GM12878 (cell line): ENCODE results near the gene PRG3. TPM values are rescaled to one million over a fixed set of nuclear protein-coding genes. Genes with fewer than 3 reads are reported as not detected.

Source experiments
- ATAC-seq: fragments of 200-7000 bp; cut with Tn5 transposase; 3 replicates; pipeline ENCODE4 v1.9.1; 2020; ENCODE audit warnings: mild to moderate bottlenecking, moderate library complexity
- BruUV-seq: library from RNA; stranded (reverse); fragments of 400-500 nt; replicated peaks from 2 replicates; lab custom pipeline; 2021; lab: Mats Ljungman, UMichigan
- CTCF ChIA-PET: fragments of 300-600 bp; sonication (Branson Sonifier 250); formaldehyde crosslinking; extraction: SDS; loops from one replicate; lab custom pipeline; 2021; ENCODE audit warnings: inconsistent platforms; lab: Yijun Ruan, JAX
- POLR2A ChIA-PET: fragments of 350-600 bp; formaldehyde crosslinking; extraction: SDS; loops from one replicate; lab custom pipeline; 2021; ENCODE audit warnings: inconsistent platforms; lab: Charles Lee
- RAD21 ChIA-PET: fragments of 300-600 bp; sonication (Branson Sonifier 250); formaldehyde crosslinking; loops from one replicate; lab custom pipeline; 2023; ENCODE audit warnings: antibody characterized with exemption; ENCODE audit not compliant: unreplicated experiment; lab: Charles Lee
- SMC1A ChIA-PET: fragments of 300-600 bp; sonication (Branson Sonifier 250); formaldehyde crosslinking; loops from one replicate; lab custom pipeline; 2023; ENCODE audit not compliant: unreplicated experiment, uncharacterized antibody; lab: Charles Lee
- DNase-seq: peaks from one replicate; pipeline ENCODE4 v3.0.0-alpha.2; 2011; ENCODE audit warnings: low read depth, low spot score
- FAIRE-seq: peaks from 3 replicates; lab custom pipeline; 2011; peaks lifted over from hg19 to GRCh38; lab: Jason Lieb, UNC
- H2AFZ ChIP-seq: 2 replicates; pipeline ENCODE4 v1.6.0; 2011; ENCODE audit warnings: low read depth, low read length, control low read depth; ENCODE audit not compliant: control insufficient read depth
- H3K27ac ChIP-seq: 2 replicates; pipeline ENCODE4 v1.5.1; 2011; ENCODE audit warnings: control low read depth; ENCODE audit not compliant: control insufficient read depth, insufficient read depth
- H3K27me3 ChIP-seq, 2 experiments: replicated peaks in 1 of 2; 2 replicates each; pipeline versions ENCODE4 v1.6.0 to v1.6.1; 2011; ENCODE audit warnings: low read length in 1 of 2; ENCODE audit not compliant: control insufficient read depth in 2 of 2, insufficient read depth in 2 of 2
- H3K36me3 ChIP-seq, 2 experiments: 2 replicates each; pipeline ENCODE4 v1.5.1; 2011; ENCODE audit warnings: low read length in 1 of 2; ENCODE audit not compliant: control insufficient read depth in 2 of 2, insufficient read depth in 2 of 2
- H3K4me1 ChIP-seq: 2 replicates; pipeline ENCODE4 v1.6.1; 2011; ENCODE audit warnings: mild to moderate bottlenecking, low read length, moderate library complexity, mixed read lengths; ENCODE audit not compliant: control insufficient read depth, insufficient read depth
- H3K4me2 ChIP-seq: 2 replicates; pipeline ENCODE4 v1.6.0; 2011; ENCODE audit warnings: control low read depth; ENCODE audit not compliant: control insufficient read depth, insufficient read depth
- H3K4me3 ChIP-seq: fragments of 200-600 bp; sonication (generic); 2 replicates; pipeline ENCODE4 v1.5.1; 2016
- H3K79me2 ChIP-seq: 2 replicates; pipeline ENCODE4 v1.6.0; 2011; ENCODE audit warnings: low read length; ENCODE audit not compliant: control insufficient read depth, insufficient read depth
- H3K9ac ChIP-seq: 2 replicates; pipeline ENCODE4 v1.8.0; 2011; ENCODE audit warnings: low read length, control low read depth, mixed read lengths; ENCODE audit not compliant: control insufficient read depth, insufficient read depth
- H3K9me3 ChIP-seq: replicated peaks from 3 replicates; pipeline ENCODE4 v1.5.1; 2011; ENCODE audit warnings: mild to moderate bottlenecking, low read length; ENCODE audit not compliant: control insufficient read depth, insufficient read depth
- H4K20me1 ChIP-seq: 2 replicates; pipeline ENCODE4 v1.6.0; 2011; ENCODE audit not compliant: control insufficient read depth, insufficient read depth
- BRCA1 ChIP-seq: IDR thresholded peaks from 2 replicates; pipeline ENCODE4 v1.6.1; 2011; ENCODE audit warnings: low read depth, low read length, improper control_type of control experiment
- CBFB ChIP-seq: IDR thresholded peaks from 2 replicates; pipeline ENCODE4 v1.6.1; 2016; ENCODE audit warnings: antibody characterized with exemption, low read depth
- E2F4 ChIP-seq: IDR thresholded peaks from 2 replicates; pipeline ENCODE4 v1.6.1; 2012; ENCODE audit warnings: low read depth, low read length, improper control_type of control experiment
- GABPA ChIP-seq: IDR thresholded peaks from 2 replicates; pipeline ENCODE4 v1.6.1; 2014; ENCODE audit warnings: antibody characterized with exemption, low read depth, mild to moderate bottlenecking, inconsistent platforms
- KAT2A ChIP-seq: conservative IDR thresholded peaks from 2 replicates; pipeline ENCODE4 v1.6.1; 2011; ENCODE audit warnings: low read depth, low read length; ENCODE audit not compliant: control insufficient read depth
- KLF5 ChIP-seq: fragments of 450-650 bp; IDR thresholded peaks from 2 replicates; pipeline ENCODE4 v1.6.1; 2014; ENCODE audit warnings: mild to moderate bottlenecking; ENCODE audit not compliant: partially characterized antibody
- NFYB ChIP-seq: IDR thresholded peaks from 2 replicates; pipeline ENCODE4 v1.6.1; 2011; ENCODE audit warnings: low read depth, mild to moderate bottlenecking, low read length, improper control_type of control experiment, moderate library complexity; ENCODE audit not compliant: insufficient read depth
- RELB ChIP-seq: fragments of 450-650 bp; IDR thresholded peaks from 2 replicates; pipeline ENCODE4 v1.6.1; 2017; ENCODE audit warnings: low read depth, mild to moderate bottlenecking, moderate library complexity
- SPI1 ChIP-seq: IDR thresholded peaks from 2 replicates; pipeline ENCODE4 v1.6.1; 2011; ENCODE audit warnings: low read depth, mild to moderate bottlenecking, low read length, moderate library complexity, borderline replicate concordance; ENCODE audit not compliant: insufficient read depth
- SUPT20H ChIP-seq: IDR thresholded peaks from 2 replicates; pipeline ENCODE4 v1.6.1; 2011; ENCODE audit warnings: low read depth, mild to moderate bottlenecking, low read length, moderate library complexity, borderline replicate concordance; ENCODE audit not compliant: control insufficient read depth
- ZBED1 ChIP-seq: IDR thresholded peaks from 2 replicates; pipeline ENCODE4 v1.6.1; 2016; ENCODE audit warnings: borderline replicate concordance
- ZNF207 ChIP-seq: fragments of 450-650 bp; IDR thresholded peaks from 2 replicates; pipeline ENCODE4 v1.6.1; 2014; ENCODE audit warnings: antibody characterized with exemption, mild to moderate bottlenecking, borderline replicate concordance
- ZNF384 ChIP-seq: IDR thresholded peaks from 2 replicates; pipeline ENCODE4 v1.6.1; 2012; ENCODE audit warnings: low read depth, mild to moderate bottlenecking, low read length, improper control_type of control experiment, borderline replicate concordance
- WGBS: methylation state at CpG from one replicate; pipeline ENCODE4 v1.1.6; 2016; ENCODE audit warnings: low lambda C conversion rate; ENCODE audit not compliant: insufficient replicate concordance, insufficient coverage; ENCODE audit errors: missing lambda C conversion rate; 5-methylcytosine and 5-hydroxymethylcytosine counted together
- in situ Hi-C: fragments of 300-500 bp; cut with MboI; formaldehyde crosslinking; loops from 9 replicates; pipeline ENCODE4 v1.14.3; 2018; ENCODE audit warnings: mixed read lengths
- intact Hi-C: fragments of 100-400 bp; cut with micrococcal nuclease; formaldehyde crosslinking; loops from one replicate; pipeline ENCODE4 v1.14.2; 2022; ENCODE audit not compliant: unreplicated experiment
- polyA plus RNA-seq, 11 experiments: library from polyadenylated mRNA; depleted of rRNA in 4 of 11; unstranded in 6 of 11; stranded (reverse) in 5 of 11; fragments of >200 nt; fragmentation: Nextera tagmentation in 4 of 11; fragmentation: Illumina TruSeq in 1 of 11; extraction: Ambion mirVana in 4 of 11; extraction: Trizol in 1 of 11; gene quantifications; 1 replicate in 1 of 11; 2 replicates in 10 of 11; pipeline versions ENCODE4 v1.2.1 to v1.2.3, GENCODE V29; 2011 to 2016; ENCODE audit warnings: inconsistent platforms in 2 of 11, missing spikeins in 2 of 11, low read depth in 1 of 11
- total RNA-seq, 4 experiments: library from RNA; depleted of rRNA in 3 of 4; stranded (reverse); fragments of >200 nt in 3 of 4; fragmentation: Illumina TruSeq in 1 of 4; extraction: Trizol in 1 of 4; gene quantifications; 2 replicates each; pipeline versions ENCODE4 v1.2.1 to v1.2.3, GENCODE V29; 2013 to 2021

The PRG3 gene
- total and polyA plus RNA-seq, 10 of the 15 experiments (the other 5 are each of a cell fraction or from before 2014, with no cell fraction given): not detected

- no peaks in the 10 kb centered on the region for H3K79me2 ChIP-seq
- DNase-seq (no peak), FAIRE-seq (no peak), ATAC-seq (peak; percentile 17; the same call in 1 of the 3 replicates)
- in situ Hi-C loops (loop anchor here (5.0 to 25.0 kb wide), 5 partner anchors 134 to 1239 kb away; partner anchors contain the start of genes LPXN, OR5B21, TIMM10 and ZFP91), intact Hi-C loops (loop anchor here (10.0 kb wide), 1 partner anchor 1157 kb away; the partner anchor contains the start of gene OR5B21)
- BruUV-seq: no TSS peak
- H3K27me3 ChIP-seq: peaks cover 0 to 4% of the 10 kb centered on the region in 2 experiments; a peak in 1 of 4 replicates
- SMC1A ChIA-PET: interaction anchor here (1.2 to 1.7 kb wide), 2 partner anchors 10 to 351 kb away, joined by 3 to 4 read pairs; no protein-coding TSS in a partner anchor
- H3K9ac ChIP-seq: no peak overlapping the region
- no peaks in the 10 kb centered on the region for H4K20me1 ChIP-seq
- TF ChIP-seq ZNF207: no peak
- no peak for TF ChIP-seq SUPT20H
- no peak for TF ChIP-seq GABPA
- RAD21 ChIA-PET: no interaction called here
- no peaks in the 10 kb centered on the region; the same call in 2 of the 3 replicates for H3K9me3 ChIP-seq
- H2AFZ ChIP-seq: no peak overlapping the region
- H3K4me1 ChIP-seq: no peaks in the 10 kb centered on the region; the same call in 1 of the 2 replicates
- H3K36me3 ChIP-seq: no peaks in the 10 kb centered on the region
- H3K4me3 ChIP-seq: no peak overlapping the region
- 17% methylated on average over 7 of the region's 7 CpGs for WGBS
- H3K27ac ChIP-seq: no peak overlapping the region
- POLR2A ChIA-PET: no interaction called here
- H3K4me2 ChIP-seq: no peak overlapping the region
- CTCF ChIA-PET: interaction anchor here (0.7 to 3.4 kb wide), 12 partner anchors 8 to 507 kb away, joined by 3 to 15 read pairs (median 4); partner anchors contain the start of gene P2RX3
These were observed 32.9 kb downstream of the PRG3 start for GRCh38 chr11:57348052-57348451.

- intact Hi-C loops: loop anchor here (10.0 kb wide), 1 partner anchor 1157 kb away; the partner anchor contains the start of gene OR5B21
- RAD21 ChIA-PET: interaction anchor here (1.5 kb wide), 1 partner anchor 109 kb away, joined by 3 read pairs; no protein-coding TSS in a partner anchor
- Histone ChIP-seq H3K4me3 (no peak overlapping the region), H3K79me2 (no peaks in the 10 kb centered on the region), H3K36me3 (no peaks in the 10 kb centered on the region), H3K27ac (no peak overlapping the region), H3K27me3 (peaks cover 0 to 4% of the 10 kb centered on the region in 2 experiments; a peak in 1 of 4 replicates), H2AFZ (no peak overlapping the region), H3K4me1 (no peaks in the 10 kb centered on the region; the same call in 1 of the 2 replicates), H3K4me2 (no peak overlapping the region), H3K9me3 (no peaks in the 10 kb centered on the region; the same call in 2 of the 3 replicates), H3K9ac (no peak overlapping the region), H4K20me1 (no peaks in the 10 kb centered on the region)
- 61% methylated on average over 9 of the region's 9 CpGs for WGBS
- no TSS peak for BruUV-seq
- FAIRE-seq (no peak), DNase-seq (no peak), ATAC-seq (no peak)
- POLR2A ChIA-PET: no interaction called here
- CTCF ChIA-PET: interaction anchor here (0.7 to 3.4 kb wide), 8 partner anchors 9 to 506 kb away, joined by 3 to 33 read pairs (median 4); partner anchors contain the start of gene P2RX3
- in situ Hi-C loops: loop anchor here (5.0 to 25.0 kb wide), 5 partner anchors 135 to 1240 kb away; partner anchors contain the start of genes LPXN, OR5B21, TIMM10 and ZFP91
- SMC1A ChIA-PET: interaction anchor here (0.8 to 1.2 kb wide), 2 partner anchors 11 to 133 kb away, joined by 3 to 4 read pairs; no protein-coding TSS in a partner anchor
- TF ChIP-seq NFYB: no peak
- TF ChIP-seq BRCA1: no peak
- TF ChIP-seq E2F4: no peak
- no peak for TF ChIP-seq CBFB
- no peak for TF ChIP-seq ZBED1
- TF ChIP-seq RELB: no peak
- no peak for TF ChIP-seq KLF5
- no peak for TF ChIP-seq ZNF384
- TF ChIP-seq SPI1: no peak
- TF ChIP-seq KAT2A: no peak
These were observed 33.6 kb downstream of the PRG3 start for GRCh38 chr11:57347336-57347735.
